CD4-positive, alpha-beta T cell treated with Interferon gamma for 1 hour (primary cell): ENCODE measurements around the gene PHPT1.

ENCODE experiments used
- DNase-seq: peaks from one replicate; pipeline ENCODE4 v3.0.0-alpha.2; 2020

PHPT1 gene

GRCh38 chr9:136849960-136850865, 1.0 kb downstream of the PHPT1 start:
- DNase-seq = no peak

DNA sequence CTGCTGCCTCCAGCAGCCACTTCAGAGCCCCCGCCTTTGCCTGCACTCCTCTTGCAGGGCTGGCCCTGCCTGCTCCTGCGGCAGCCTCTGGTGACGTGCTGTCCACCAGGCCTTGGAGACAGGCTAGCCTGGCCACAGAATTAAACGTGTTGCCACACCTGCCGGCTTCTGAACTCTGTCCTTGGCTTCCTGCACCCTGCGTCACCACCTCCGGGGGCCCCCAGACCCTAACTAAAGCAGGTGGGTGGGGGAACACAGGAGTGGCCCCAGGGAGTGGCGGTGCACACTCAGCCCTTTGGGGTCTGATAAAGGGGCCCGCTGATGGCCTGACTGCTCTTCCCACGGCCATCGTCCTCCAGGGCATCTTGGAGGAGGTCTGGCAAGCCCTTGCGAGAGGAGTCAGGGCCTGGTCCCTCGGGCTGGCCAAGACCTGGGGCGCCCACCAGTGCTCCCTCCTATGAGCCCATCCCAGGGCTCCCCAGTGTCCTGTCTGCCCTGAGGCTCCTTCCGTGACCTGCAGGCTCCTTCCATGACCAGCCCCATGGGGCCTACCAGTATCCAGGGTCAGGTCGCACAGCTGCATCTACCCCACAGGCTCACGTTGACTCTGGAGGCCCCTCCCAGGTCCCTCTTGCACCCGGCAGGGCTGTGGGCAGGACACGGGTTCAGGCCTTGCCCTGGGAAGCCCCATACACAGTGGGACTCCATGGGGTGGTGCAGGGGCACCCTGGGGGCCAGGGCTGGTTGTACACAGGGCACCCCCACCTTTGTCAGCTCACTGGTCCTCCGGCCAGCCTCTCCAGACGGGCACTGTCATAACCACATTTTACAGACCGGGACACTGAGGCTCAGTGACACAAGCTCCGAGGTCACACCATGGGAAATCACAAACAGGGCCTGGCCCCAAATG, 1.9 kb downstream of the PHPT1 start:
- DNase-seq = no peak

DNA sequence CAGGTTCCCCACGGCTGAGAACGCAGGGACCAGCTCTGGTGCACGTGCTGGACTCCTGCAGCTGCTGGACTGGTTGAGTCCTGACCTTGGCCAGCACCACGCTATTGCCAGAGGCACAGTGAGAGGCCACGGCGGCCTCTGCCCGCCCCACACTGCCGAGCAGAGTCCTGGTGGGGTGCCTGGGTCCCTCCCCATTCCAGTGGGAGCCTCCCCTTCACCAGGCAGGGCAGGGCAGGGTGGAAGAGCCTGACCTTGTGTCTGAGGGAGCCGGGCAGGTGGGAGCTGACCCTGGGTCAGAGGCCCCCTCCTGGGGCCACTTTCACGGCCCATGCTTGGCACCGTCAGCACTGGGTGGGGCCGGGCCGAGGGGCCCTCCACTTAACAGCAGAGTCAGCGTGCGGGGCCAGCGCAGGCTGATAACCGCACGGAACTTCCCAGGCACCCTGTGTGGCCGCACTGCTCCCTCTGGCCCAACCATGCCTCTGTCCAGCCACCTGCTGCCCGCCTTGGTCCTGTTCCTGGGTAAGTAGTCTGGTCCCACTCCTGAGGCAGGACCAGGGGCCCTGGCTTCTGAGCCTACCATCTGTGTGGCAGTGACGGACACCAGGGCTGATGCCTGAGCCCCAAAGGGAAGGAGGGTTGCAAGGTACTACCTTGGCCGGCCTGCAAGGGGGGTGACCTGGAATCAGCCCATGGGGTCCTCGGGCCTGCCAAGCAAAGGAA, 2.9 kb downstream of the PHPT1 start, which contains the start of gene MAMDC4:
Gene MAMDC4, plus strand, starts transcription at position 406 of the 723 bp plus-strand sequence. Its CDS starts 71 bp downstream, at position 477.
- no peak for DNase-seq

DNA sequence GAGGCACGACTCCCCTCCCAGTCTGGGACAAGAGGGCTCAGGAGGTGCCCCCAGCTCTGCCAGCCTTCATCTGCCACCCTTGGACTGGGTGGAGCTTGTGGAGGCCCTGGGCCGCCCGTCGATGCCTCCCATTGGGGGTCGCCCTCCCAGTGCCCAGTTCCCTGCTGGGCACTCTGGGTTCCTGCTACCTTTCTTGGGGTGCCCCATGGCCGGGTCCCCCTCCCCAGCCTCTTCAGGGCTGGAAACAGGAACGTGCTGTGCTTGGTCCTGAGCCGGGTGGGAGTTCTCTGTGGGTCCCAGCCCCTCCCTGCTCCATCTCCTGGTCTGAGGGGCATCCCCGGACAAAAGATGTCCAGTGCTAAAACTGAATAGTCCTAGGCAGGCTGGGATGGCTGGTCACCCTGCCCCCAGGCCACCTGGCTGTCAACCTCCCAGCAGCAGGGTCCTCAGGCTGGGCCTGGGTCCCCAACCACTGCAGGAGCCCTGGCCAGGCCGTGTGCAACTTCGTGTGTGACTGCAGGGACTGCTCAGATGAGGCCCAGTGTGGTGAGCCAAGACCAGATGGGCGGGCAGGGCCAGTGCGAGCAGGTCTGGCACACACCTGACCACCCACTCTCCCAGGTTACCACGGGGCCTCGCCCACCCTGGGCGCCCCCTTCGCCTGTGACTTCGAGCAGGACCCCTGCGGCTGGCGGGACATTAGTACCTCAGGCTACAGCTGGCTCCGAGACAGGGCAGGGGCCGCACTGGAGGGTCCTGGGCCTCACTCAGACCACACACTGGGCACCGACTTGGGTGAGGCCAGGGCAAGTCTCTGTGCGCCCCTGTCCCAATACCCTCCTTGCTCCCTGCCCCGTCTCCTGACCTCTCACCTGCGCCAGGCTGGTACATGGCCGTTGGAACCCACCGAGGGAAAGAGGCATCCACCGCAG, 3.7 kb downstream of the PHPT1 start:
- DNase-seq = no peak

GRCh38 chr9:136853596-136854112, 4.4 kb downstream of the PHPT1 start:
- no peak for DNase-seq

GRCh38 chr9:136854113-136854841, 5.1 kb downstream of the PHPT1 start:
- DNase-seq = no peak

- DNase-seq = no peak
Measured at GRCh38 chr9:136854842-136855460, 5.7 kb downstream of the PHPT1 start.

- DNase-seq = no peak
Measured at GRCh38 chr9:136855461-136856078, 6.4 kb downstream of the PHPT1 start.

DNA sequence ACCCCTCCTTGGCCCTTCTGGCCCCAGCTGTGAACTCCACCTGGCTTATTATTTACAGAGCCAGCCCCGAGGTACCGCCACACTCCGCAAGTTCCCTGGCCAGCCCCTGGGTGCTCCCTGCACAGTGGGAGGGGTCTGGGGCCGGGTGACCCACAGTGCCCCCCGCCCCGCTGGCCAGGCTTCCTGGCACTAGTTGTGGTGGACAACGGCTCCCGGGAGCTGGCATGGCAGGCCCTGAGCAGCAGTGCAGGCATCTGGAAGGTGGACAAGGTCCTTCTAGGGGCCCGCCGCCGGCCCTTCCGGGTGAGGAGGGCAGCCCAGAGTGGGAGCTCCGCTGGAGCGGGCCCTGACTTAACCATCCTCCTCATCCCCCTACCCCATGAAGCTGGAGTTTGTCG, 6.9 kb downstream of the PHPT1 start:
- DNase-seq = no peak

DNA sequence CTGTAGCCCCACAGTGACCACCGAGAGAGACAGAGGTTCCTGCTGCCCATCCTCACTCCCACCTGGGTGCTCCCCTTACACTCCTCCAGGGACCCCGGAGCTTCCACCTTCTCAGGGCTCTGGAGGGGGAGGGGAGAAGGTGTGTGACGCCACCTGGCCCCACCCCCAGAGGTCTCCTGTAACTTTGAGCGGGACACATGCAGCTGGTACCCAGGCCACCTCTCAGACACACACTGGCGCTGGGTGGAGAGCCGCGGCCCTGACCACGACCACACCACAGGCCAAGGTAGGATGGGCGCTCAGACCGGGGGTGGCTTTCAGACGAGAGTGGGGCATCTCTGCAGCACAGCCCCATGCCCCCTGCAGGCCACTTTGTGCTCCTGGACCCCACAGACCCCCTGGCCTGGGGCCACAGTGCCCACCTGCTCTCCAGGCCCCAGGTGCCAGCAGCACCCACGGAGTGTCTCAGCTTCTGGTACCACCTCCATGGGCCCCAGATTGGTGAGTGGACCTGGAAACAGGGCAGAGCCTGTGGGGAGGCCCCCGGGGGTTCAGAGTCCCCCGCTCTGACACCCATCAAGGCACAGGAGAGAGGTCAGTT, 7.4 kb downstream of the PHPT1 start:
- DNase-seq = no peak

DNA sequence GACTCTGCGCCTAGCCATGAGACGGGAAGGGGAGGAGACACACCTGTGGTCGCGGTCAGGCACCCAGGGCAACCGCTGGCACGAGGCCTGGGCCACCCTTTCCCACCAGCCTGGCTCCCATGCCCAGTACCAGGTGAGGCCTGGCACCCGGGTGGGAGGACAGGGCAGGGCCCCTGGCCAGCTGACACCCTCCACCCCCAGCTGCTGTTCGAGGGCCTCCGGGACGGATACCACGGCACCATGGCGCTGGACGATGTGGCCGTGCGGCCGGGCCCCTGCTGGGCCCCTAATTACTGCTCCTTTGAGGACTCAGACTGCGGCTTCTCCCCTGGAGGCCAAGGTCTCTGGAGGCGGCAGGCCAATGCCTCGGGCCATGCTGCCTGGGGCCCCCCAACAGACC, 8.0 kb downstream of the PHPT1 start:
- no peak for DNase-seq

- DNase-seq = no peak
Measured at GRCh38 chr9:136857581-136858412, 8.6 kb downstream of the PHPT1 start.

GRCh38 chr9:136858452-136858843, 9.2 kb downstream of the PHPT1 start:
- no peak for DNase-seq

GRCh38 chr9:136858844-136859757, 9.9 kb downstream of the PHPT1 start:
- no peak for DNase-seq

- DNase-seq = no peak
Measured at GRCh38 chr9:136860529-136860928, 11.3 kb downstream of the PHPT1 start.

- DNase-seq = no peak
Measured at GRCh38 chr9:136860933-136861873, 12.0 kb downstream of the PHPT1 start.
